Stomach (tissue), 9 donors: Measurements from ENCODE around the gene THTPA. TPM values are rescaled to one million over a fixed set of nuclear protein-coding genes. Genes with fewer than 3 reads are reported as not detected.

Experiments used
- DNase-seq, 2 donors: peaks; one replicate each; pipeline versions ENCODE4 v3.0.0 to v3.0.0-alpha.2; 2013 to 2019
- H3K27ac ChIP-seq, 5 donors: fragments of 200-600 bp in 4 of 5; sonication (generic) in 4 of 5; one replicate each; pipeline ENCODE4 v1.5.1; 2013 to 2019; ENCODE audit warnings: mild to moderate bottlenecking in 1 of 5, moderate library complexity in 1 of 5
- H3K27me3 ChIP-seq, 3 donors: fragments of 200-600 bp; sonication (generic); one replicate each; pipeline ENCODE4 v1.5.1; 2017 to 2019; ENCODE audit warnings: mixed run types in 1 of 3
- H3K36me3 ChIP-seq, 4 donors: fragments of 200-600 bp; sonication (generic); 1 replicate in 3 of 4; 2 replicates in 1 of 4; pipeline ENCODE4 v1.5.1; 2016 to 2019
- H3K4me1 ChIP-seq, 4 donors: fragments of 200-600 bp; sonication (generic); one replicate each; pipeline ENCODE4 v1.5.1; 2016 to 2019
- H3K4me3 ChIP-seq, 4 donors: fragments of 200-600 bp; sonication (generic) in 3 of 4; one replicate each; pipeline ENCODE4 v1.5.1; 2016 to 2019; ENCODE audit warnings: mild to moderate bottlenecking in 1 of 4
- H3K9me3 ChIP-seq, 4 donors: fragments of 200-600 bp; sonication (generic); one replicate each; pipeline ENCODE4 v1.5.1; 2016 to 2019
- CTCF ChIP-seq, 7 experiments: fragments of 450-650 bp in 4 of 7; fragments of 200-600 bp in 3 of 7; sonication (generic) in 3 of 7; IDR thresholded peaks; one replicate each; pipeline ENCODE4 v1.5.1; 2016 to 2019; ENCODE audit warnings: antibody characterized with exemption in 7 of 7, control low read depth in 2 of 7, mild to moderate bottlenecking in 1 of 7
- EP300 ChIP-seq: sonication (generic); formaldehyde crosslinking; IDR thresholded peaks from one replicate; pipeline ENCODE4 v1.6.1; 2017; ENCODE audit warnings: antibody characterized with exemption
- POLR2A ChIP-seq, 4 donors: fragments of 450-650 bp; IDR thresholded peaks; one replicate each; pipeline ENCODE4 v1.6.1; 2016; ENCODE audit warnings: antibody characterized with exemption in 4 of 4, control low read depth in 2 of 4, mild to moderate bottlenecking in 1 of 4, moderate library complexity in 1 of 4
- POLR2AphosphoS5 ChIP-seq, 3 donors: sonication (generic); formaldehyde crosslinking; IDR thresholded peaks; one replicate each; pipeline ENCODE4 v1.6.1; 2016; ENCODE audit warnings: antibody characterized with exemption in 3 of 3
- WGBS, 5 donors: extraction: QIAGEN DNeasy Blood & Tissue Kit in 3 of 5; methylation state at CpG; one replicate each; pipeline versions ENCODE4 v1.1.5 to v1.1.7; 2013 to 2018; 5-methylcytosine and 5-hydroxymethylcytosine counted together
- intact Hi-C: fragments of 100-400 bp; cut with DNase I; formaldehyde crosslinking; loops from one replicate; pipeline ENCODE4 v1.15.1; 2023; ENCODE audit warnings: low total_unique reads
- polyA plus RNA-seq, 3 donors: library from polyadenylated mRNA; stranded (reverse); fragments of 200-250 nt; gene quantifications; one replicate each; pipeline ENCODE4 v1.2.3, GENCODE V29; 2013
- total RNA-seq, 5 donors: library from RNA; depleted of rRNA; stranded (reverse); fragments of >200 nt; gene quantifications; one replicate each; pipeline versions ENCODE4 v1.1.0 to v1.2.3, GENCODE V29; 2014 to 2016
- donor health status: healthy with polysubstance abuse.
- donor health status: Bipolar disorder and iron deficiency.
- donor health status: healthy.

Gene THTPA
- total and polyA plus RNA-seq, 8 donors: 8.5 to 170 (median 16.3) TPM

GRCh38 chr14:23547924-23548323, 8.1 kb upstream of the THTPA start:
- Histone ChIP-seq H3K36me3 (no peaks in the 10 kb centered on the region), H3K9me3 (no peaks in the 10 kb centered on the region), H3K27ac (no peak overlapping the region), H3K4me3 (no peak overlapping the region), H3K4me1 (peaks cover 10 to 31% (median 18%) of the 10 kb centered on the region in 4 donors), H3K27me3 (peaks cover 0 to 13% (median 0%) of the 10 kb centered on the region in 3 donors)
- intact Hi-C loops: no loop called here
- no peak for DNase-seq
- no peak for TF ChIP-seq CTCF (IDR thresholded peaks at IDR 0.05)
- no peak for TF ChIP-seq EP300
- TF ChIP-seq POLR2AphosphoS5 (IDR thresholded peaks at IDR 0.05): no peak
- no peak for TF ChIP-seq POLR2A (IDR thresholded peaks at IDR 0.05)
- 75 to 85% (median 83%) methylated on average over 2 of the region's 2 CpGs for WGBS, 5 donors

- TF ChIP-seq EP300 (no peak), POLR2A (IDR thresholded peaks at IDR 0.05) (no peak), CTCF (IDR thresholded peaks at IDR 0.05) (no peak), POLR2AphosphoS5 (IDR thresholded peaks at IDR 0.05) (no peak)
Measured at GRCh38 chr14:23548351-23549318, 7.4 kb upstream of the THTPA start.

GRCh38 chr14:23550131-23550811, 5.8 kb upstream of the THTPA start:
- intact Hi-C loops: no loop called here
- 40 to 52% (median 48%) methylated on average over 12 of the region's 12 CpGs for WGBS, 5 donors
- H3K27ac ChIP-seq: peak overlapping the region in 2 of 5 donors; percentile 64 to 74
- no peaks in the 10 kb centered on the region for H3K36me3 ChIP-seq
- peak overlapping the region; percentile 60 to 80 (median 70) for H3K4me3 ChIP-seq
- TF ChIP-seq POLR2AphosphoS5 (IDR thresholded peaks at IDR 0.05) (no peak), EP300 (no peak), POLR2A (IDR thresholded peaks at IDR 0.05) (no peak), CTCF (IDR thresholded peaks at IDR 0.05) (no peak)
- no peak for DNase-seq
- H3K4me1 ChIP-seq: peaks cover 11 to 24% (median 19%) of the 10 kb centered on the region in 4 donors
- peaks cover 0 to 13% (median 0%) of the 10 kb centered on the region in 3 donors for H3K27me3 ChIP-seq
- H3K9me3 ChIP-seq: no peaks in the 10 kb centered on the region

More at GRCh38 chr14:23548351-23549318, 7.4 kb upstream of the THTPA start:
- H3K4me1 ChIP-seq: peaks cover 10 to 31% (median 18%) of the 10 kb centered on the region in 4 donors
- WGBS, 5 donors: 65 to 76% (median 71%) methylated on average over 18 of the region's 18 CpGs
- intact Hi-C loops: no loop called here
- no peak overlapping the region for H3K27ac ChIP-seq
- H3K9me3 ChIP-seq: no peaks in the 10 kb centered on the region
- peak in 1 of 2 donors; percentile 59 for DNase-seq
- no peaks in the 10 kb centered on the region for H3K36me3 ChIP-seq
- peaks cover 0 to 13% (median 0%) of the 10 kb centered on the region in 3 donors for H3K27me3 ChIP-seq
- H3K4me3 ChIP-seq: no peak overlapping the region

GRCh38 chr14:23550812-23551265, 5.2 kb upstream of the THTPA start:
- no peak for DNase-seq
- Histone ChIP-seq H3K9me3 (no peaks in the 10 kb centered on the region), H3K27me3 (peaks cover 0 to 13% (median 0%) of the 10 kb centered on the region in 3 donors), H3K36me3 (no peaks in the 10 kb centered on the region), H3K4me3 (peak overlapping the region; percentile 60 to 80 (median 70)), H3K4me1 (peaks cover 14 to 29% (median 24%) of the 10 kb centered on the region in 4 donors), H3K27ac (peak overlapping the region in 4 of 5 donors; percentile 31 to 74 (median 62))
- 1 to 5% (median 3%) methylated on average over 33 to 37 of the region's 37 CpGs for WGBS, 5 donors
- intact Hi-C loops: no loop called here
- TF ChIP-seq CTCF (IDR thresholded peaks at IDR 0.05) (no peak), POLR2AphosphoS5 (IDR thresholded peaks at IDR 0.05) (no peak), POLR2A (IDR thresholded peaks at IDR 0.05) (no peak), EP300 (no peak)
